ENCODE measurements around the gene ARRDC5. TPM values are rescaled to one million over a fixed set of nuclear protein-coding genes. Genes with fewer than 3 reads are reported as not detected.

ARRDC5 gene
- total and polyA plus RNA-seq, 2 donors (not counting 3 experiments of a cell fraction or from before 2014, with no cell fraction given) = 0.04 TPM; not detected in 1

GRCh38 chr19:4911314-4911713 lies 8.6 kb upstream of the ARRDC5 start:
- TSS peak; percentile 22 for BruUV-seq (replicated peaks)
- DNase-seq (ENCODE audit: low read depth, low spot score) (no peak), FAIRE-seq (no peak)
- no peaks in the 10 kb centered on the region for H3K9me1 ChIP-seq (replicated peaks; ENCODE audit: control insufficient read depth, extremely low read depth, insufficient read depth, low read length)
- TF ChIP-seq POLR2A (IDR thresholded peaks at IDR 0.05; ENCODE audit: low read depth, low read length) (no peak), MYC (IDR thresholded peaks at IDR 0.05; ENCODE audit: low read depth, low read length) (no peak), GATA2 (IDR thresholded peaks at IDR 0.05; ENCODE audit: insufficient read depth, insufficient read length, low read depth, low read length) (no peak), EZH2 (IDR thresholded peaks at IDR 0.05; ENCODE audit: borderline replicate concordance, low read depth, low read length, severe bottlenecking) (no peak), JUN (IDR thresholded peaks at IDR 0.05; ENCODE audit: borderline replicate concordance, insufficient read depth, insufficient read length, low read depth) (no peak), POLR2AphosphoS5 (IDR thresholded peaks at IDR 0.05; ENCODE audit: insufficient read depth, low read depth, low read length) (no peak), MAX (IDR thresholded peaks at IDR 0.05; ENCODE audit: insufficient read depth, insufficient read length) (no peak), FOS (IDR thresholded peaks at IDR 0.05; ENCODE audit: borderline replicate concordance, insufficient read depth, low read length) (no peak)
- TF ChIP-seq, protein P1, sequence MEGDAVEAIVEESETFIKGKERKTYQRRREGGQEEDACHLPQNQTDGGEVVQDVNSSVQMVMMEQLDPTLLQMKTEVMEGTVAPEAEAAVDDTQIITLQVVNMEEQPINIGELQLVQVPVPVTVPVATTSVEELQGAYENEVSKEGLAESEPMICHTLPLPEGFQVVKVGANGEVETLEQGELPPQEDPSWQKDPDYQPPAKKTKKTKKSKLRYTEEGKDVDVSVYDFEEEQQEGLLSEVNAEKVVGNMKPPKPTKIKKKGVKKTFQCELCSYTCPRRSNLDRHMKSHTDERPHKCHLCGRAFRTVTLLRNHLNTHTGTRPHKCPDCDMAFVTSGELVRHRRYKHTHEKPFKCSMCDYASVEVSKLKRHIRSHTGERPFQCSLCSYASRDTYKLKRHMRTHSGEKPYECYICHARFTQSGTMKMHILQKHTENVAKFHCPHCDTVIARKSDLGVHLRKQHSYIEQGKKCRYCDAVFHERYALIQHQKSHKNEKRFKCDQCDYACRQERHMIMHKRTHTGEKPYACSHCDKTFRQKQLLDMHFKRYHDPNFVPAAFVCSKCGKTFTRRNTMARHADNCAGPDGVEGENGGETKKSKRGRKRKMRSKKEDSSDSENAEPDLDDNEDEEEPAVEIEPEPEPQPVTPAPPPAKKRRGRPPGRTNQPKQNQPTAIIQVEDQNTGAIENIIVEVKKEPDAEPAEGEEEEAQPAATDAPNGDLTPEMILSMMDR (IDR thresholded peaks at IDR 0.05; ENCODE audit: extremely low read depth in 1 of 2, insufficient read depth in 1 of 2, low read depth in 1 of 2, low read length in 2 of 2) = no peak
- peak overlapping the region; percentile 90 for H3K4me2 ChIP-seq (ENCODE audit: insufficient read depth, low read length)
- peaks cover 39% of the 10 kb centered on the region for H3K4me1 ChIP-seq (ENCODE audit: control insufficient read depth, extremely low read depth, insufficient read depth, low read length)
- peak overlapping the region; percentile 65 for H3K9ac ChIP-seq (replicated peaks; ENCODE audit: extremely low read depth, insufficient read depth, low read length)
- no peaks in the 10 kb centered on the region for H3K36me3 ChIP-seq (ENCODE audit: control insufficient read depth in 2 of 2, extremely low read depth in 1 of 2, insufficient read depth in 2 of 2, low read length in 2 of 2)
- H3K27ac ChIP-seq (ENCODE audit: insufficient read depth, low read depth, low read length) = peak overlapping the region; percentile 58
- peaks cover 55% of the 10 kb centered on the region for H3K79me2 ChIP-seq (ENCODE audit: control insufficient read depth, insufficient read depth, low read length)
- peak overlapping the region; percentile 45 for H2AFZ ChIP-seq (ENCODE audit: low read depth, low read length)
- POLR2A ChIA-PET = interaction anchor here (0.5 kb wide), 1 partner anchor 243 kb away, joined by 3 read pairs; no protein-coding TSS in a partner anchor
- CTCF ChIA-PET = interaction anchor here (1.0 to 5.6 kb wide), 29 partner anchors 9 to 187 kb away, joined by 3 to 176 read pairs (median 6); partner anchors contain the start of genes DPP9, FEM1A, KDM4B and PLIN3
- H4K20me1 ChIP-seq (replicated peaks; ENCODE audit: control insufficient read depth, extremely low read depth, insufficient read depth, low read length) = no peaks in the 10 kb centered on the region
- no peaks in the 10 kb centered on the region for H3K27me3 ChIP-seq (ENCODE audit: control insufficient read depth in 2 of 2, insufficient read depth in 2 of 2, low read length in 2 of 2)
- dilution Hi-C loops (cut with MboI; ENCODE audit: extremely low pct_ligation_motif_present, low sequenced_read_pairs) (no loop called here), intact Hi-C loops (cut with micrococcal nuclease) (loop anchor here (1.0 to 10.0 kb wide), 4 partner anchors 98 to 1831 kb away; no protein-coding TSS in a partner anchor)
- peak overlapping the region in 1 of 3 experiments; percentile 77 for H3K4me3 ChIP-seq (replicated peaks in 1 of 3; ENCODE audit: insufficient read depth in 1 of 3, low read depth in 1 of 3, low read length in 3 of 3)
- H3K9me3 ChIP-seq (replicated peaks; ENCODE audit: control insufficient read depth, insufficient read depth, low read length) = no peaks in the 10 kb centered on the region
